Liver (tissue), 9 donors: Measurements from ENCODE around the gene CFH. TPM values are rescaled to one million over a fixed set of nuclear protein-coding genes. Genes with fewer than 3 reads are reported as not detected.

ENCODE experiments used
- DNase-seq: peaks from one replicate; pipeline ENCODE4 v3.0.0-alpha.2; 2017; ENCODE audit warnings: low spot score
- H3K27ac ChIP-seq, 2 donors: one replicate each; pipeline ENCODE4 v1.7.0; 2013; ENCODE audit warnings: inconsistent platforms in 2 of 2, low read length in 2 of 2, control low read depth in 1 of 2, low read depth in 1 of 2, mild to moderate bottlenecking in 1 of 2
- H3K27me3 ChIP-seq, 4 donors: one replicate each; pipeline versions ENCODE4 v1.6.1 to v1.7.0; 2013; ENCODE audit warnings: low read length in 3 of 4, inconsistent platforms in 1 of 4, mild to moderate bottlenecking in 1 of 4, moderate library complexity in 1 of 4; ENCODE audit not compliant: control insufficient read depth in 4 of 4, insufficient read depth in 4 of 4
- H3K36me3 ChIP-seq, 4 donors: one replicate each; pipeline versions ENCODE4 v1.6.1 to v1.7.0; 2013; ENCODE audit warnings: low read length in 3 of 4, mild to moderate bottlenecking in 3 of 4, low read depth in 1 of 4, moderate library complexity in 1 of 4; ENCODE audit not compliant: control insufficient read depth in 4 of 4, insufficient read depth in 3 of 4
- H3K4me1 ChIP-seq, 4 donors: one replicate each; pipeline versions ENCODE4 v1.6.1 to v1.7.0; 2013; ENCODE audit warnings: low read length in 3 of 4, mild to moderate bottlenecking in 3 of 4, moderate library complexity in 1 of 4; ENCODE audit not compliant: control insufficient read depth in 4 of 4, insufficient read depth in 4 of 4
- H3K4me3 ChIP-seq, 3 donors: one replicate each; pipeline versions ENCODE4 v1.6.1 to v1.7.0; 2013; ENCODE audit warnings: low read length in 3 of 3, control low read depth in 1 of 3, low read depth in 1 of 3, mild to moderate bottlenecking in 1 of 3
- H3K9ac ChIP-seq, 2 donors: one replicate each; pipeline ENCODE4 v1.7.0; 2013; ENCODE audit warnings: low read length in 2 of 2, mild to moderate bottlenecking in 2 of 2, moderate library complexity in 2 of 2, control low read depth in 1 of 2, low read depth in 1 of 2
- H3K9me3 ChIP-seq, 4 donors: one replicate each; pipeline versions ENCODE4 v1.6.1 to v1.7.0; 2013; ENCODE audit warnings: low read length in 3 of 4; ENCODE audit not compliant: control insufficient read depth in 4 of 4
- ATF3 ChIP-seq: IDR thresholded peaks from 2 replicates; pipeline ENCODE4 v1.6.1; 2016; ENCODE audit warnings: antibody characterized with exemption
- EGR1 ChIP-seq, 2 donors: IDR thresholded peaks; 2 replicates each; pipeline ENCODE4 v1.6.1; 2016 to 2018; ENCODE audit warnings: antibody characterized with exemption in 2 of 2, low read depth in 2 of 2
- FOXA1 ChIP-seq: IDR thresholded peaks from 2 replicates; pipeline ENCODE4 v1.6.1; 2016; ENCODE audit warnings: antibody characterized with exemption
- FOXA2 ChIP-seq: IDR thresholded peaks from 2 replicates; pipeline ENCODE4 v1.6.1; 2016; ENCODE audit warnings: antibody characterized with exemption
- GABPA ChIP-seq, 2 donors: IDR thresholded peaks in 1 of 2; conservative IDR thresholded peaks in 1 of 2; 2 replicates each; pipeline ENCODE4 v1.6.1; 2016; ENCODE audit warnings: antibody characterized with exemption in 2 of 2, mild to moderate bottlenecking in 1 of 2, moderate library complexity in 1 of 2
- HNF4A ChIP-seq, 2 donors: conservative IDR thresholded peaks; 2 replicates each; pipeline ENCODE4 v1.6.1; 2016; ENCODE audit warnings: antibody characterized with exemption in 2 of 2, mild to moderate bottlenecking in 2 of 2
- HNF4G ChIP-seq: IDR thresholded peaks from 2 replicates; pipeline ENCODE4 v1.6.1; 2016; ENCODE audit warnings: antibody characterized with exemption
- JUND ChIP-seq, 2 donors: IDR thresholded peaks; 2 replicates each; pipeline ENCODE4 v1.6.1; 2016; ENCODE audit warnings: antibody characterized with exemption in 2 of 2
- MAX ChIP-seq: IDR thresholded peaks from 2 replicates; pipeline ENCODE4 v1.6.1; 2016; ENCODE audit warnings: antibody characterized with exemption
- NR2F2 ChIP-seq: IDR thresholded peaks from 2 replicates; pipeline ENCODE4 v1.6.1; 2016; ENCODE audit warnings: antibody characterized with exemption
- RXRA ChIP-seq, 2 donors: IDR thresholded peaks; 2 replicates each; pipeline ENCODE4 v1.6.1; 2017 to 2018; ENCODE audit warnings: antibody characterized with exemption in 2 of 2, mild to moderate bottlenecking in 1 of 2
- SP1 ChIP-seq: IDR thresholded peaks from 2 replicates; pipeline ENCODE4 v1.6.1; 2018; ENCODE audit warnings: antibody characterized with exemption, mild to moderate bottlenecking
- TAF1 ChIP-seq: conservative IDR thresholded peaks from 2 replicates; pipeline ENCODE4 v1.6.1; 2016; ENCODE audit warnings: antibody characterized with exemption, mild to moderate bottlenecking
- YY1 ChIP-seq: IDR thresholded peaks from 2 replicates; pipeline ENCODE4 v1.6.1; 2016; ENCODE audit warnings: antibody characterized with exemption, mild to moderate bottlenecking
- ZBTB33 ChIP-seq: IDR thresholded peaks from 2 replicates; pipeline ENCODE4 v1.6.1; 2016; ENCODE audit warnings: antibody characterized with exemption
- WGBS: extraction: QIAGEN DNeasy Blood & Tissue Kit; methylation state at CpG from one replicate; pipeline ENCODE4 v1.1.7; 2013; 5-methylcytosine and 5-hydroxymethylcytosine counted together
- polyA plus RNA-seq, 2 donors: library from polyadenylated mRNA; stranded (reverse) in 1 of 2; unstranded in 1 of 2; fragments of 200-250 nt in 1 of 2; fragments of >200 nt in 1 of 2; fragmentation: Nextera tagmentation in 1 of 2; extraction: Ambion mirVana in 1 of 2; gene quantifications; one replicate each; pipeline versions ENCODE4 v1.2.1 to v1.2.3, GENCODE V29; 2013 to 2015
- total RNA-seq, 2 donors: library from RNA; depleted of rRNA; stranded (reverse); fragments of >200 nt; gene quantifications; one replicate each; pipeline ENCODE4 v1.2.3, GENCODE V29; 2014
- donor health status: healthy.
- donor health status: healthy.
- donor health status: healthy.
- donor health status: healthy.
- donor health status: healthy.

CFH gene
- total and polyA plus RNA-seq, 4 donors = 554 to 1,479 (median 782) TPM

GRCh38 chr1:196649990-196650389 lies 1.9 kb upstream of the CFH start:
- 95% methylated on average over 12 of the region's 12 CpGs for WGBS
- no peak overlapping the region for H3K4me3 ChIP-seq
- TF ChIP-seq ZBTB33 (no peak), ATF3 (no peak), TAF1 (no peak), FOXA2 (no peak), YY1 (no peak), HNF4A (conservative IDR thresholded peaks at IDR 0.05) (no peak), EGR1 (IDR thresholded peaks at IDR 0.05; ENCODE audit: low read depth in 2 of 2) (no peak), SP1 (no peak), JUND (IDR thresholded peaks at IDR 0.05) (no peak), GABPA (IDR thresholded peaks at IDR 0.05 in 1 of 2, conservative IDR thresholded peaks at IDR 0.05 in 1 of 2) (no peak), HNF4G (no peak), MAX (no peak), FOXA1 (no peak)
- no peaks in the 10 kb centered on the region for H3K36me3 ChIP-seq
- H3K27ac ChIP-seq = no peak overlapping the region
- no peaks in the 10 kb centered on the region for H3K27me3 ChIP-seq
- H3K4me1 ChIP-seq = peaks cover 0 to 8% (median 3%) of the 10 kb centered on the region in 4 donors
- no peaks in the 10 kb centered on the region for H3K9me3 ChIP-seq
- no peak overlapping the region for H3K9ac ChIP-seq
- no peak for DNase-seq

- WGBS = 93% methylated on average over 12 of the region's 12 CpGs
- TF ChIP-seq TAF1 = no peak
- no peak for DNase-seq
- peaks cover 0 to 8% (median 3%) of the 10 kb centered on the region in 4 donors for H3K4me1 ChIP-seq
- no peaks in the 10 kb centered on the region for H3K36me3 ChIP-seq
- H3K4me3 ChIP-seq = no peak overlapping the region
- H3K27me3 ChIP-seq = no peaks in the 10 kb centered on the region
- H3K9me3 ChIP-seq = no peaks in the 10 kb centered on the region
- H3K27ac ChIP-seq = no peak overlapping the region
- no peak overlapping the region for H3K9ac ChIP-seq
Observed at GRCh38 chr1:196650403-196650802, 1.4 kb upstream of the CFH start.

GRCh38 chr1:196651079-196651478 lies 764 bp upstream of the CFH start:
- peaks cover 0 to 8% (median 3%) of the 10 kb centered on the region in 4 donors for H3K4me1 ChIP-seq
- H3K9me3 ChIP-seq = no peaks in the 10 kb centered on the region
- 62% methylated on average over 3 of the region's 3 CpGs for WGBS
- TF ChIP-seq EGR1 (IDR thresholded peaks at IDR 0.05; ENCODE audit: low read depth in 2 of 2) (no peak), NR2F2 (no peak), GABPA (IDR thresholded peaks at IDR 0.05 in 1 of 2, conservative IDR thresholded peaks at IDR 0.05 in 1 of 2) (no peak), MAX (no peak), RXRA (IDR thresholded peaks at IDR 0.05) (no peak)
- peak overlapping the region; percentile 62 to 74 (median 70) for H3K4me3 ChIP-seq
- H3K36me3 ChIP-seq = no peaks in the 10 kb centered on the region
- H3K9ac ChIP-seq = peak overlapping the region; percentile 90 to 98
- no peaks in the 10 kb centered on the region for H3K27me3 ChIP-seq
- no peak for DNase-seq
- H3K27ac ChIP-seq = peak overlapping the region; percentile 84 to 94
